Activated naive CD4-positive, alpha-beta T cell treated with Interleukin-2 at 50 U/mL for 16 hours (primary cell): ENCODE results near the gene PLAAT5.
"Not testable (repeated sequence)": the region's sequence is repeated elsewhere in the genome, so short reads cannot be mapped to it uniquely, and the experiment has no call there.

Experiments
- DNase-seq: peaks from one replicate; pipeline ENCODE4 v3.0.0-alpha.2; 2020

Gene PLAAT5

GRCh38 chr11:63476618-63477017 is 14.3 kb downstream of the PLAAT5 start:
- DNase-seq: no peak

DNA sequence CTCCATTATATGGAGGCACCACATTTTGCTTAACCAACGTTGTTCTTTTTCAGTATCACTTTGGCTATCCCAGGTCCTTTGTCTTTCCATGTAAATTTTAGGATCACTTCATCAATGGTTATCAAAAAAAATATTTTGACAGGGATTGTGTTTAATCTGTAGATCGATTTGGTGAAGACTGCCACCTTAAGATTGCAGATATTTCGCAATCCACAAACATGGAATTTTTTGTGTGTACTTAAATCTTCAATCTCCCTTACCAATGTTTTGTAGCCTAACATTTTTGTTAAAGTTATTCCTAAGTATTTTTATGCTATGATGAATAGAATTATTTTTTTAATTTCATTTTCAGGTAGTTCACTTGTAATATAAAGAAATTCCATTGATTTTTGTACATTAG is 18.6 kb downstream of the PLAAT5 start:
- no peak for DNase-seq

GRCh38 chr11:63470311-63470710 is 20.7 kb downstream of the PLAAT5 start:
- no peak for DNase-seq

- no peak for DNase-seq
Observed at GRCh38 chr11:63462137-63462536, 28.8 kb downstream of the PLAAT5 start.

DNA sequence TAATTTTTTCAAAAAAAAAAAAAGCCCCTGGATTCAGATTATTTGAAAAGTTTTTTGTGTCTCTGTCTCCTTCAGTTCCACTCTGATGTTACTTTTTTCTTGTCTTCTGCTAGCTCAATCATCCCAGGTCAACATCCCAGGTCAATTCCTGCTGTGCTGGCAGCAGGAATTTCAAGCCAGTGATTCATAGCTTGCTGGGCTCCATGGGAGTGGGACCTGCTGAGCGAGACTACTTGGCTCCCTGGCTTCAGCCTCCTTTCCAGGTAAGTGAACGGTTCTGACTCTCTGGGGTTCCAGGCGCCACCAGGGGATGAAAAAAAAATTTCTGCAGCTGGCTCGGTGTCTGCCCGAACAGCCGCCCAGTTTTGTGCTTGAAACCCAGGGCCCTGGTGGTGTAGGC is 31.4 kb downstream of the PLAAT5 start:
- DNase-seq: no peak

- no peak for DNase-seq
Observed at GRCh38 chr11:63448646-63449045, 42.3 kb downstream of the PLAAT5 start.

- DNase-seq: peak; percentile 3
Observed at GRCh38 chr11:63445720-63446119, 45.2 kb downstream of the PLAAT5 start.

DNA sequence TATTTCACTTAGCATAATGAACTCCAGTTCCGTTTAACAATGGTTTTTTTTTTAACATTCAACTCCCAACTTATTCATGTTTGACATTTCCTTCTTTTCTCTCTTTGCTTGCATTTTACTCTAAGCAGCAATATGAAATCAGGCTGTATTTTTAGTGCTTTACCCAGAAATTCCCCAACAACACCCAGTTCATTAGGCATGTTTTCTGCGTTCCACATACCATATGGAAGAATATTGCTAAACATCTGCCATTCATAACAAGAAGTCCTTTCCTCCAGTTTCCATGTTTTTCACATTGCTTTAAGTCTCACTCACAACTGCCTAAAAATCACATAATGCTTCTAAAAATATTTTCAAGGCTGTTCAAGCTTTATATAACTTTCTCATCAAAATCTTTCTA is 45.8 kb downstream of the PLAAT5 start:
- DNase-seq: no peak

- DNase-seq: no peak
Observed at GRCh38 chr11:63444160-63444559, 46.8 kb downstream of the PLAAT5 start.

- no peak for DNase-seq
Observed at GRCh38 chr11:63443714-63444113, 47.3 kb downstream of the PLAAT5 start.

GRCh38 chr11:63435831-63436230 is 55.1 kb downstream of the PLAAT5 start:
- not testable (repeated sequence) for DNase-seq

DNA sequence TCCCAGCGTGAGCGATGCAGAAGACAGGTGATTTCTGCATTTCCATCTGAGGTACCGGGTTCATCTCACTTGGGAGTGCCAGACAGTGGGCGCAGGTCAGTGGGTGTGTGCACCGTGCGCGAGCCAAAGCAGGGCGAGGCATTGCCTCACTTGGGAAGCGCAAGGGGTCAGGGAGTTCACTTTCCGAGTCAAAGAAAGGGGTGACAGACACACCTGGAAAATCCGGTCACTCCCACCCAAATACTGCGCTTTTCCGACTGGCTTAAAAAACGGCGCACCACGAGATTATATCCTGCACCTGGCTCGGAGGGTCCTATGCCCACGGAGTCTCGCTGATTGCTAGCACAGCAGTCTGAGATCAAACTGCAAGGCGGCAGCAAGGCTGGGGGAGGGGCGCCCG is 55.6 kb downstream of the PLAAT5 start:
- not testable (repeated sequence) for DNase-seq

DNA sequence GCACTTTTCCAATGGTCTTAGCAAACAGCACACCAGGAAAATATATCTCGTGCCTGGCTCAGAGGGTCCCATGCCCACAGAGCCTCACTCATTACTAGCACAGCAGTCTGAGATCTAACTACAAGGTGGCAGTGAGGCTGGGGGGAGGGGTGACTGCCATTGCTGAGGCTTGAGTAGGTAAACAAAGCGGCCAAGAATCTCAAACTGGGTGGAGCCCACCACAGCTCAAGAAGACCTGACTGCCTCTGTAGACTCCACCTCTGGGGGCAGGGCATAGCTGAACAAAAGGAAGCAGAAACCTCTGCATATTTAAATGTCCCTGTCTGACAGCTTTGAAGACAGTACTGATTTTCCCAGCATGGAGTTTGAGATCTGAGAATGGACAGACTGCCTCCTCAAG is 60.2 kb downstream of the PLAAT5 start:
- DNase-seq: not testable (repeated sequence)

DNA sequence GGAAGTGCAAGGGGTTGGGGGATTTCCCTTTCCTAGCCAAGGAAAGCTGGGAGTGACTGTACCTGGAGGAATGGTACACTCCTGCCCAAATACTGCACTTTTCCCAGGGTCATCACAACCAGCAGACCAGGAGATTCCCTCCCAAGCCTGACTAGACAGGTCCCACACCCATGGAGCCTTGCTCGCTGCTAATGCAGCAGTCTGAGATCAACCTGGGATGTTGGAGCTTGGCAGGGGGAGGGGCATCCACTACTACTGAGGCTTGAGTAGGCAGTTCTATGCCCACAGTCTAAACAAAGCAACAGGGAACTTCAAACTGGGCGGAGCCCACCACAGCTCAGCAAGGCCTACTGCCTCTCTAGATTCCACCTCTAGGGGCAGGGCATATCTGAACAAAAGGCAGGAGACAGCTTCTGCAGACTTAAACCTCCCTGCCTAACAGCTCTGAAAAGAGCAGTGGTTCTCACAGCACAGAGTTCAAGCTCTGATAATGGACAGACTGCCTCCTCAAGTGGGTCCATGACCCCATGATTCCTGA is 62.9 kb downstream of the PLAAT5 start:
- no peak for DNase-seq

- DNase-seq: no peak
Observed at GRCh38 chr11:63417174-63417852, 73.7 kb downstream of the PLAAT5 start.
